PFSK-1 (cell line): ENCODE measurements around the gene KRTAP2-2.

Experiments
- FOXP2 ChIP-seq: optimal IDR thresholded peaks from 2 replicates; pipeline ENCODE3; 2011; ENCODE audit warnings: borderline replicate concordance, control low read depth, inconsistent platforms; ENCODE audit not compliant: insufficient read depth; ENCODE audit errors: extremely low read length, extremely low read depth
- POLR2AphosphoS5 ChIP-seq: IDR thresholded peaks from 2 replicates; pipeline ENCODE4 v1.6.1; 2012; ENCODE audit warnings: low read depth, mild to moderate bottlenecking, control low read depth, low read length, moderate library complexity
- SIN3A ChIP-seq: IDR thresholded peaks from 2 replicates; pipeline ENCODE4 v1.6.1; 2012; ENCODE audit warnings: mild to moderate bottlenecking, low read length, moderate library complexity, borderline replicate concordance; ENCODE audit not compliant: insufficient read depth
- TAF1 ChIP-seq: IDR thresholded peaks from 2 replicates; pipeline ENCODE4 v1.6.1; 2012; ENCODE audit warnings: low read length, control low read depth, borderline replicate concordance; ENCODE audit not compliant: insufficient read depth
- TF ChIP-seq, protein P1 (sequence below), 2 experiments: IDR thresholded peaks; 2 replicates each; pipeline versions ENCODE4 v1.6.1 to v1.8.0; 2011 to 2012; ENCODE audit warnings: low read depth in 2 of 2, low read length in 2 of 2, control low read depth in 1 of 2, inconsistent platforms in 1 of 2, mild to moderate bottlenecking in 1 of 2, moderate library complexity in 1 of 2; ENCODE audit not compliant: insufficient read depth in 1 of 2

DNA sequence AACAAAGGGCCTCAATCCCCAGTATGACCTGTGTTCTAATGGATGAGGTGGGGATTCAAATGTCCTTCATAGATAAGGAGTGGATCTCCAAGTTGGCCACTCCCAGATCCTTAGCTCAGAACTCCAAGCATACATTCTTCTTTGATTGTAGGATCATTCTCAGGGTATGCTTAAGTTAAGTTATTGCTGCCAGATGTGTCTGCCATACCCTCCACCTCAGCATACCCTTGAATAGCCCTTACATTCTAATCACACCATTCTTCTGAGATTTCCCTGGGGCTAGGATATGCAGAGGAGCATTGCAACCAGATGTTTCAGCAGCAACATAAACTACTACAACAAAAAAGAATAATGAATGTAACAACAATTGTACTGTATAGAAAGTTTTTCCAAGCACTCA lies 12.3 kb upstream of the KRTAP2-2 start:
- TF ChIP-seq POLR2AphosphoS5 (no peak), TAF1 (no peak), FOXP2 (no peak), SIN3A (no peak)
- TF ChIP-seq, protein P1, sequence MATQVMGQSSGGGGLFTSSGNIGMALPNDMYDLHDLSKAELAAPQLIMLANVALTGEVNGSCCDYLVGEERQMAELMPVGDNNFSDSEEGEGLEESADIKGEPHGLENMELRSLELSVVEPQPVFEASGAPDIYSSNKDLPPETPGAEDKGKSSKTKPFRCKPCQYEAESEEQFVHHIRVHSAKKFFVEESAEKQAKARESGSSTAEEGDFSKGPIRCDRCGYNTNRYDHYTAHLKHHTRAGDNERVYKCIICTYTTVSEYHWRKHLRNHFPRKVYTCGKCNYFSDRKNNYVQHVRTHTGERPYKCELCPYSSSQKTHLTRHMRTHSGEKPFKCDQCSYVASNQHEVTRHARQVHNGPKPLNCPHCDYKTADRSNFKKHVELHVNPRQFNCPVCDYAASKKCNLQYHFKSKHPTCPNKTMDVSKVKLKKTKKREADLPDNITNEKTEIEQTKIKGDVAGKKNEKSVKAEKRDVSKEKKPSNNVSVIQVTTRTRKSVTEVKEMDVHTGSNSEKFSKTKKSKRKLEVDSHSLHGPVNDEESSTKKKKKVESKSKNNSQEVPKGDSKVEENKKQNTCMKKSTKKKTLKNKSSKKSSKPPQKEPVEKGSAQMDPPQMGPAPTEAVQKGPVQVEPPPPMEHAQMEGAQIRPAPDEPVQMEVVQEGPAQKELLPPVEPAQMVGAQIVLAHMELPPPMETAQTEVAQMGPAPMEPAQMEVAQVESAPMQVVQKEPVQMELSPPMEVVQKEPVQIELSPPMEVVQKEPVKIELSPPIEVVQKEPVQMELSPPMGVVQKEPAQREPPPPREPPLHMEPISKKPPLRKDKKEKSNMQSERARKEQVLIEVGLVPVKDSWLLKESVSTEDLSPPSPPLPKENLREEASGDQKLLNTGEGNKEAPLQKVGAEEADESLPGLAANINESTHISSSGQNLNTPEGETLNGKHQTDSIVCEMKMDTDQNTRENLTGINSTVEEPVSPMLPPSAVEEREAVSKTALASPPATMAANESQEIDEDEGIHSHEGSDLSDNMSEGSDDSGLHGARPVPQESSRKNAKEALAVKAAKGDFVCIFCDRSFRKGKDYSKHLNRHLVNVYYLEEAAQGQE (IDR thresholded peaks at IDR 0.05; ENCODE audit: insufficient read depth in 1 of 2, low read depth in 2 of 2, low read length in 2 of 2), result no peak
